Left ventricle myocardium inferior (tissue), 1 donor: Measurements from ENCODE around the gene FAM135A. TPM values are rescaled to one million over a fixed set of nuclear protein-coding genes. Genes with fewer than 3 reads are reported as not detected.
"Not testable (repeated sequence)": the region's sequence is repeated elsewhere in the genome, so short reads cannot be mapped to it uniquely, and the experiment has no call there.

ENCODE experiments used
- DNase-seq: peaks from one replicate; pipeline ENCODE4 v3.0.0-alpha.2; 2020
- H3K27ac ChIP-seq: fragments of 200-600 bp; replicated peaks from 2 replicates; pipeline ENCODE4 v1.8.0; 2021
- H3K27me3 ChIP-seq: fragments of 200-600 bp; 2 replicates; pipeline ENCODE4 v1.8.0; 2021; ENCODE audit warnings: low read depth
- H3K36me3 ChIP-seq: fragments of 200-600 bp; 2 replicates; pipeline ENCODE4 v1.8.0; 2021
- H3K4me1 ChIP-seq: fragments of 200-600 bp; 2 replicates; pipeline ENCODE4 v1.8.0; 2021
- H3K4me3 ChIP-seq: fragments of 200-600 bp; 2 replicates; pipeline ENCODE4 v1.8.0; 2021; ENCODE audit warnings: mild to moderate bottlenecking, moderate library complexity
- H3K9me3 ChIP-seq: fragments of 200-600 bp; replicated peaks from 2 replicates; pipeline ENCODE4 v1.8.0; 2021
- CTCF ChIP-seq: fragments of 200-600 bp; IDR thresholded peaks from 2 replicates; pipeline ENCODE4 v1.8.0; 2021; ENCODE audit warnings: antibody characterized with exemption, mild to moderate bottlenecking, borderline replicate concordance
- intact Hi-C: fragments of 100-400 bp; cut with micrococcal nuclease; formaldehyde crosslinking; loops from one replicate; pipeline ENCODE4 v1.11.0; 2022
- total RNA-seq: library from RNA; stranded (reverse); fragmentation: NEBNext Ultra II Directional; extraction: Animal tissue kit (Norgen Biotek cat#: 25700); gene quantifications from one replicate; pipeline ENCODE4 v1.2.1, GENCODE V29; 2021
- donor health status: DM: no; HTN: yes; CAD: no; lungs with severe emphysema.

FAM135A gene
- total RNA-seq, 1 donor from 2014 or later: 14.5 TPM

GRCh38 chr6:70549327-70549726 is 136.0 kb downstream of the FAM135A start:
- no peaks in the 10 kb centered on the region for H3K27me3 ChIP-seq
- DNase-seq: no peak
- intact Hi-C loops: loop anchor here (10.0 kb wide), 1 partner anchor 135 kb away; no protein-coding TSS in a partner anchor
- TF ChIP-seq CTCF: no peak
- H3K9me3 ChIP-seq: no peaks in the 10 kb centered on the region
- H3K4me1 ChIP-seq: peaks cover 8% of the 10 kb centered on the region
- no peak overlapping the region for H3K27ac ChIP-seq
- H3K4me3 ChIP-seq: no peak overlapping the region
- peaks cover 14% of the 10 kb centered on the region for H3K36me3 ChIP-seq

GRCh38 chr6:70551566-70551965 is 138.3 kb downstream of the FAM135A start:
- peaks cover 8% of the 10 kb centered on the region for H3K4me1 ChIP-seq
- H3K27me3 ChIP-seq: no peaks in the 10 kb centered on the region
- intact Hi-C loops: no loop called here
- DNase-seq: no peak
- H3K4me3 ChIP-seq: no peak overlapping the region
- H3K27ac ChIP-seq: peak overlapping the region; percentile 77
- H3K9me3 ChIP-seq: no peaks in the 10 kb centered on the region
- peak; percentile 24 for TF ChIP-seq CTCF
- peaks cover 11% of the 10 kb centered on the region for H3K36me3 ChIP-seq

GRCh38 chr6:70552286-70552940 is 139.1 kb downstream of the FAM135A start:
- intact Hi-C loops, H3K4me1 ChIP-seq, H3K9me3 ChIP-seq, H3K27me3 ChIP-seq: not testable (repeated sequence)
- Histone ChIP-seq H3K36me3 (peaks cover 11% of the 10 kb centered on the region), H3K27ac (peak overlapping the region; percentile 77), H3K4me3 (peak overlapping the region; percentile 38)
- DNase-seq: peak; percentile 35

- Histone ChIP-seq H3K9me3 (no peaks in the 10 kb centered on the region), H3K4me1 (peaks cover 3% of the 10 kb centered on the region), H3K36me3 (peaks cover 11% of the 10 kb centered on the region), H3K27ac (peak overlapping the region; percentile 77), H3K4me3 (peak overlapping the region; percentile 38), H3K27me3 (no peaks in the 10 kb centered on the region)
- TF ChIP-seq CTCF: no peak
- intact Hi-C loops: no loop called here
- DNase-seq: no peak
Measured at GRCh38 chr6:70552974-70553373, 139.7 kb downstream of the FAM135A start.

- no peak for TF ChIP-seq CTCF
- DNase-seq: no peak
- Histone ChIP-seq H3K27ac (no peak overlapping the region), H3K4me1 (no peaks in the 10 kb centered on the region), H3K9me3 (no peaks in the 10 kb centered on the region), H3K36me3 (peaks cover 5% of the 10 kb centered on the region), H3K27me3 (no peaks in the 10 kb centered on the region), H3K4me3 (no peak overlapping the region)
- intact Hi-C loops: no loop called here
Measured at GRCh38 chr6:70557998-70558397, 144.7 kb downstream of the FAM135A start.

GRCh38 chr6:70562401-70562800 is 149.1 kb downstream of the FAM135A start:
- not testable (repeated sequence) for H3K9me3 ChIP-seq, H3K27ac ChIP-seq, H3K27me3 ChIP-seq, H3K4me3 ChIP-seq, DNase-seq, H3K36me3 ChIP-seq
- intact Hi-C loops: loop anchor here (10.0 kb wide), 1 partner anchor 102 kb away; the partner anchor contains the start of gene SMAP1
- peaks cover 14% of the 10 kb centered on the region for H3K4me1 ChIP-seq
